ENCODE measurements around the gene CDK4.

CDK4 gene

DNA sequence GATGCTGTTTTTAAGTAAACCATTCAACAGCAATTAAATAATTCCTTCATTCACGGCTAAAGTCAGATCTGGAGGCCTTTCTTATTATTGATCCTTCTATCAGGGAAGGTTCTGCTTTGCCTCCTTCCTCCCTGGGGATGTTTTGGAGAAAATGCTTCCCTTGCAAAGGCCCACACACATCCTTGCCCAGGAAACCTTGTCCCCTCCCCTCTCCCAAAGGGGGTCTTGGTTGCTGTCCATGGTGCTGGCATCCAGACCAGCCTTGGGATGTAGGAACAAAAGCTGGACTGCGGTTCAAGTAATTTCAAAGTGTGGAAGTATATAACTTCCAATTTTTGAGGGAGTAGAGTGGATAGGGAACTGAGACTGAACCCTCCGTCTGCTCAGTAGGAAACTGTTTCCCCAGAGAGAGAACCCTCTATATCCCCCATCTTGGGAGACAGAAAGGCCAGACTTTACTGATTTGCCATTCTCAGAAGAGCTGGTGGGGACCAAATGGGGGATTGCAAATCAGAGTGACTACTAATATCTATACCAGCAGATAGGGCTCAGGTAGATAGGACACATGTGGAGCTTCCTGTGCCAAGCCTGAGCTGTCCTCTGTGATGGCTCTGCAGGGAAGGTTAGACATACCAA, 8.4 kb upstream of the CDK4 start:
- H3K27ac ChIP-seq, result no peak overlapping the region
- no peak for TF ChIP-seq ZFX (IDR thresholded peaks at IDR 0.05)
- TF ChIP-seq, protein P1, sequence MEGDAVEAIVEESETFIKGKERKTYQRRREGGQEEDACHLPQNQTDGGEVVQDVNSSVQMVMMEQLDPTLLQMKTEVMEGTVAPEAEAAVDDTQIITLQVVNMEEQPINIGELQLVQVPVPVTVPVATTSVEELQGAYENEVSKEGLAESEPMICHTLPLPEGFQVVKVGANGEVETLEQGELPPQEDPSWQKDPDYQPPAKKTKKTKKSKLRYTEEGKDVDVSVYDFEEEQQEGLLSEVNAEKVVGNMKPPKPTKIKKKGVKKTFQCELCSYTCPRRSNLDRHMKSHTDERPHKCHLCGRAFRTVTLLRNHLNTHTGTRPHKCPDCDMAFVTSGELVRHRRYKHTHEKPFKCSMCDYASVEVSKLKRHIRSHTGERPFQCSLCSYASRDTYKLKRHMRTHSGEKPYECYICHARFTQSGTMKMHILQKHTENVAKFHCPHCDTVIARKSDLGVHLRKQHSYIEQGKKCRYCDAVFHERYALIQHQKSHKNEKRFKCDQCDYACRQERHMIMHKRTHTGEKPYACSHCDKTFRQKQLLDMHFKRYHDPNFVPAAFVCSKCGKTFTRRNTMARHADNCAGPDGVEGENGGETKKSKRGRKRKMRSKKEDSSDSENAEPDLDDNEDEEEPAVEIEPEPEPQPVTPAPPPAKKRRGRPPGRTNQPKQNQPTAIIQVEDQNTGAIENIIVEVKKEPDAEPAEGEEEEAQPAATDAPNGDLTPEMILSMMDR (conservative IDR thresholded peaks at IDR 0.05), result no peak

DNA sequence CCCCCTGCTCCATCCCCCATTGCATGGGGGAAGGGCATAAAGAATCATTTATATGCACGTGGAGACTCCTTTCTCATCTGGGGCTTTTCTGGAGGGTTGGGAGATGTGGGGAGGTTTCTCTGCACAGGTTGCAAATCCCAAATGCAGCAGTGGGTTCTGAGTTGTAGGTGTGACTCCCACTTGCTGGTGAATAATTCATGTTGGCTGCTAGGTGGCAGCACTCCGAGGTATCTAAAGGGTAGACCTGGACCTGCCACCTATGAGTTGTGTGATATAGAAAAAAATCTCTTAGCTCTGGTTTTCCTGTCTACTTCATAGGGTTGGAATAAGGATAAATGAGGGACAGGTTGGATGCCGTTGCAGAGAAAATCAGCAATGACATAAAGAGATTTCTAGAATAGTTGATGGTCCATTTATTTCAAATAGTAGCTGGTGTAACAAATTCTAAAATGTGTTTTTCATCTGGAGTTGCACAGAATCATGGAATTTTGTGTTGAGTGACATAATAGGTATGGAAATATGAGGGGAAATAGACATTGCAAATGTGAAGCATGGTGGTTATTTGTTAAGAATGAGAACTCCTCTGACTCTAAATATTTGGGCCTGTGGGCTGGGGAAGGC, 7.4 kb upstream of the CDK4 start:
- H3K27ac ChIP-seq, result no peak overlapping the region
- TF ChIP-seq, protein P1 (conservative IDR thresholded peaks at IDR 0.05), result peak; percentile 81
- no peak for TF ChIP-seq ZFX (IDR thresholded peaks at IDR 0.05)

DNA sequence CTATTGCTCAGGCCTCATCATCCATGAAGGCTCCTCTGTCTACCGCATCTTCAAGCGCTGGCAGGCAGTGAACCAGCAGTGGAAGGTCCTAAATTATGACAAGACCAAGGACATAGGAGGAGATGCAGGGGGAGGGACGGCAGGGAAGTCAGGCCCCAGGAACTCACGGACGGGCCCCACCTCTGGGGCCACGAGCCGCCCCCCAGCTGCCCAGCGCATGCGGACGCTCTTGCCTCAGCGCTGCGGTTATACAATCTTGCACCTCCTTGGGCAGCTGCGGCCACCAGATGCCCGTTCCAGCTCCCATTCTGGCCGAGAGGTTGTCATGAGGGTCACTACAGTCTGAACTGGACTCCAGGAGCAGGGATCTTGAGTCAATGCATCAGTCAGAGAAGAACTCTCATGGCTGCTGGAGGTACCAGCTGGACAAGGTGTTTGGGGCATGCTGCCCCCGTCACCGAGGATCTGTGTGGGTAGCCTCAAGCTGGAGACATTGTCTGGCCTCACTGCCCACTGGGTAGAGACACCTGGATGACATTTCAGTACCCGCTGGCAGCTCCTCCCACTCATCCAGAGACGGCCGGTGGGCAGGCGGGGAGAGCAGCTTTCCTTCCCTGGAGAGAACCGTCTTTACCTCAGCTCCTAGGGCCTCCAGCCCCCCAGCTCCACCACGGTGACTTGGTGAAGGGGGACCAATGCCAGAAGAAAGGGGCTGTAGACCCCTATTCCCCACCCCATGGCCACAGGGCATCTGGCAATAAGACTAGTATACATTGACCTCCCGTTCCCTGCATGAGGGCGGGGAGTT, 6.6 kb upstream of the CDK4 start:
- TF ChIP-seq, protein P1 (conservative IDR thresholded peaks at IDR 0.05), result no peak
- TF ChIP-seq ZFX (IDR thresholded peaks at IDR 0.05), result no peak

DNA sequence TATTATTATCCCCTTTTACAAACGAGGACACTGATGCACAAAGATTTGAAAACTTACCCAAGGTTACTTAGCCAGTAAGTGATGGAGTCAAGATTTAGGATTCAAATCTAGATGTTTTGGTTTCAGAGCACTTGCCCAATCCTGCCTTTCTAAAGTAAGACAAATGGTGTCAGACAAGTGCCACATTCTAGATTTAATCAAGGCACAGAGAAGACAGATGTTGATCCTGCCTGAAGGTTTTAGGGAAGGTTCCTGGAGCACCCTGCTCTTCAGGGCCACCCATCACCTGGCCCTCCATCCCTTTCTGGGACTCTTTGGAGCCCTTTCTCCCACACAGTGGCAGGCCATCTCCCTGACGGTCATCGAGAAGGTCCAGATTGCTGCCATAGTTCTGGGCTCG, 5.7 kb upstream of the CDK4 start:
- H3K27ac ChIP-seq, result no peak overlapping the region
- TF ChIP-seq, protein P1 (conservative IDR thresholded peaks at IDR 0.05), result no peak

More for the DNA sequence above, 6.6 kb upstream of the CDK4 start:
- no peak overlapping the region for H3K27ac ChIP-seq

DNA sequence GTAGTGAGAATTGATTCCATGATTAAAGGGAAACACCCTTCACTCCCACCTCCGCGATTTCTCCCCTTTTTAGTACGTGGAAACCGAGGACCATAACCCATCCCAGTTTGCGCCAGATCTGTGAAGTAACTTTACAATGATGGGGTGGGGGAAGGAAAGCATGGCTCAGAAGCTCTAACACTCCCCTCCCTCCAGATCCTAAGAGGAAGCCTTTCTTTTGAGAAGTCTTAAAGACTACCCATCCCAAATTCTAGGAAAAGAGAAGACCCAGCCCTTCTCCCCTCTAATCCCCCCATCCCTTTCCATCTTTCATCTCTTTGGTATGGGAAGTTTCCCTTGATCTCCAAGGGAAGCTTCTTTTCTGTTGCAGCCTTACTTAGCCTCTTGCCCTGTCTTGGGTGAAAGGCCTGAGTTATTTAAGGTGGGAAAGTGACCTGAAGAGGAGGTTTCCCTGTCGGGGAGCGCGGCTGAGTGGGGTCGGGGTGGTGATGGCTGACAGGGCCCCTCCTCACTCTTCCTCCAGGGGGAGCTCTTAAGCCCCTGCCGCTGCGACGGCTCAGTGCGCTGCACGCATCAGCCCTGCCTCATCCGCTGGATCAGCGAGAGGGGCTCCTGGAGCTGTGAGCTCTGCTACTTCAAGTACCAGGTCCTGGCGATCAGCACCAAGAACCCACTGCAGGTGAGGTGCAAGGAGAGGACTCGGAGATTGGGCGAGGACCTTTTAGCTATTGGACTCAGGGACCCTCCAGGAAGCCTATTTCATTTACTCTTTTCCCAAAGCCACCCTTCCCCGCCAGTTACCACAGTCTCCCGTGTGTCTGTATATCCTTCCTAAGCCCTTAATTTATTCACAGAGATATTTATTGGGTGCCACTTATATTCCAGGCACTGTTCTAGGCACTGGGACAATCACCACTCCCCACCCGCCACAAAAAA, 4.6 kb upstream of the CDK4 start:
- no peak for TF ChIP-seq ZFX (IDR thresholded peaks at IDR 0.05)
- TF ChIP-seq, protein P1 (conservative IDR thresholded peaks at IDR 0.05), result peak; percentile 61
- H3K27ac ChIP-seq, result no peak overlapping the region

DNA sequence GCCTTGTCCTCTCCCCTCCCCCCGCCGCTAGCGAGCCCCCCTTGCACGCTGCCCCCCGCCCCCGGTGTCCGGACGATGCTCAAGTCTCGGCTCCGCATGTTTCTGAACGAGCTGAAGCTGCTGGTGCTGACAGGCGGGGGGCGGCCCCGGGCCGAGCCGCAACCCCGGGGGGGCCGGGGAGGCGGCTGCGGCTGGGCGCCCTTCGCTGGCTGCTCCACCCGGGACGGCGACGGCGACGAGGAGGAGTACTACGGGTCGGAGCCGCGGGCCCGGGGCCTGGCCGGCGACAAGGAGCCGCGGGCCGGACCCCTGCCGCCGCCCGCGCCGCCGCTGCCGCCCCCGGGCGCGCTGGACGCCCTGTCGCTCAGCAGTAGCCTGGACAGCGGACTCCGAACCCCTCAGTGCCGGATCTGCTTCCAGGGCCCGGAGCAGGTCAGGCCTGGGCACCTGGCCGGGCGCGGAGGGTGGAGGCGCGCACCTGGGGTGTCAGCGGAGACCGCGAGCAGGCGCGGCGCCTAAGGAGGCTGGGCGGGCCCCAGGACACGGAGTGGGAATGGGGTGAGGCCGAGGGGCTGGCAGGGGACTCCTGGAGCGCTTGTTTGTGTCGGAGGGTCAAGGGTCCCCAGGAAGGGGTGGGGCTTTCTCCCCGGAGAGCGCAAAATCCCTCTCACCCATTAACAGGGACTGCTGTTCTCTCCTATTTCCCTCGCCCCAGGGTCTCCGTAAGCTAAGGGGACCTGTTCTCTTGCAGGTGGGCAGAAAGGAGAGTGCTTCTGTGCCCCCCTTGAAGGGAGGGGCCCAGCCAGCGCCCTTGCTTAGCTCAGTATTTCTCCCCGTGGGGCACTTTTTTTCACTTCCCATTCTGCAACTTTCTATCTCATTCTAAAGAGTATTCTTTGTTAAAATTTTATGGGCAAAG, 3.6 kb upstream of the CDK4 start:
- peak overlapping the region; percentile 34; the same call in 1 of the 2 replicates for H3K27ac ChIP-seq
- TF ChIP-seq ZFX (IDR thresholded peaks at IDR 0.05), result peak; percentile 29; the same call in 1 of the 2 replicates
- TF ChIP-seq, protein P1 (conservative IDR thresholded peaks at IDR 0.05), result no peak

Measured in C4-2B (cell line).